Measurements from ENCODE around the gene COG5. TPM values are rescaled to one million over a fixed set of nuclear protein-coding genes. Genes with fewer than 3 reads are reported as not detected.

The COG5 gene
- total and polyA plus RNA-seq, 2 experiments from 2014 or later = 15.4 to 36.5 TPM

DNA sequence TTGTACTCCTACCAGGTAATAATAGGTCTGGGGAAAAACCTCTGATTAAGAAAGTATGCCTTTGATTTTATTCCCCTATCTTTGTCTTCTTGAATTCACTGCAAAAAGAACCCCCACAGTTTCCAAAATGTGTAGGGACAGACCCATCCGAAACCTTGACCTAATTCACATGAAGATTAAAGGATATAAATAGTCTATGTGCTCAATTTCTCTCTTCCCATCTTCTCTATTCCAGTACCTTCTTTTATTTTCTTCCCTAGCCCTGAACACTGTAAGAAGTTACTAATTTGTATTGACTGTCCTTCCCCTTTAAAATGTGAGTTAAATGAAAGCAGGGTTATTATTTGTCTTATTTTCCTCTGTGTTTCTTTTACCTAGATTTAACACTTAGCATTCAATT is 259.7 kb downstream of the COG5 start (continued):
- TF ChIP-seq JUNB (IDR thresholded peaks at IDR 0.05; ENCODE audit: unreplicated experiment) = no peak
- TF ChIP-seq NANOG (IDR thresholded peaks at IDR 0.05; ENCODE audit: borderline replicate concordance) = no peak
- no peak for TF ChIP-seq CREB1 (CRISPR knock-in tag; IDR thresholded peaks at IDR 0.05; ENCODE audit: low read depth)

DNA sequence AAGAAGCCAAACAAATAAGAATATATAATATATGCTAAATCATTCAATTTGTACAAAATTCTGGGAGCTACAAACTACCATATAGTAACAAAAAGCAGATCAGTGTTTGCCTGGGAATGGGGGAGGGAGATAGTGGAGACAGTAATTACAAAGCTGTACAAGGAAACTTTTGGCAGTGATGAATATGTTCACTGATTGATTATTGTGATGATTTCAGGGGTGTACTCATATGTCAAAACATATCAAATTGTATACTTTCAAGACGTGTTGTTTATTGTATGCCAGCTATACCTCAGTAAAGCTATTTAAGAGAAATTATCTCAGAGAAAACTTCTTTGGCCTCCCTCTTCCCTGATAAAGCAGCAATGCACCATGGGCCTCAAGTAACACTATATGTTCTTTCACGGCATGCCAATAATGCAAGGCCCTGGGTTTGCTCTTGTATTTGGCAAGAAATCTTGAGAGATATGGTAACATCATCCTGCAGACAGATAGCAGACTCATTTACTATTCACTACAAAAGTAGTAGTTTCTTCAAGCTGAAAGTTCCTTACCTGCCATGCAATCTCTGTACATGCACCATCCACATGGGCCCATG is 261.4 kb downstream of the COG5 start:
- H3K27me3 ChIP-seq (ENCODE audit: insufficient read depth) = no peaks in the 10 kb centered on the region
- no peak overlapping the region for H3K4me3 ChIP-seq
- no peaks in the 10 kb centered on the region for H3K9me2 ChIP-seq (ENCODE audit: insufficient read depth)
- Mint-ChIP-seq H3K27ac (no peak overlapping the region), H3K4me3 (no peak overlapping the region), H3K27me3 (ENCODE audit: insufficient read depth, low read depth, poor library complexity) (no peaks in the 10 kb centered on the region), H3K4me1 (peaks cover 9% of the 10 kb centered on the region; the same call in 2 of the 3 replicates), H3K36me3 (ENCODE audit: low read depth) (no peaks in the 10 kb centered on the region; the same call in 2 of the 3 replicates), H3K9me3 (no peaks in the 10 kb centered on the region)
- H3K4me2 ChIP-seq = no peak overlapping the region
- H3K79me2 ChIP-seq (replicated peaks; ENCODE audit: insufficient read depth) = no peaks in the 10 kb centered on the region
- H3K27ac ChIP-seq (ENCODE audit: low read depth) = no peak overlapping the region
- DNase-seq (ENCODE audit: low spot score) (no peak), ATAC-seq (no peak)
- H3F3A ChIP-seq (replicated peaks; ENCODE audit: low read depth) = no peaks in the 10 kb centered on the region
- no peaks in the 10 kb centered on the region for H3K4me1 ChIP-seq (ENCODE audit: insufficient read depth)
- TF ChIP-seq CREB1 (CRISPR knock-in tag; IDR thresholded peaks at IDR 0.05; ENCODE audit: low read depth) = no peak
- TF ChIP-seq STAT1 (IDR thresholded peaks at IDR 0.05; ENCODE audit: unreplicated experiment) = no peak
- no peak for TF ChIP-seq NANOG (IDR thresholded peaks at IDR 0.05; ENCODE audit: borderline replicate concordance)
- TF ChIP-seq REST (IDR thresholded peaks at IDR 0.05; ENCODE audit: unreplicated experiment) = no peak
- TF ChIP-seq CTCF (conservative IDR thresholded peaks at IDR 0.05; ENCODE audit: low read depth in 2 of 2) = no peak
- TF ChIP-seq ZNF331 (CRISPR knock-in tag; IDR thresholded peaks at IDR 0.05; ENCODE audit: low read depth) = no peak
- TF ChIP-seq JUNB (IDR thresholded peaks at IDR 0.05; ENCODE audit: unreplicated experiment) = no peak
- TF ChIP-seq ZNF114 (CRISPR knock-in tag; IDR thresholded peaks at IDR 0.05) = no peak
- TF ChIP-seq EZH2 (IDR thresholded peaks at IDR 0.05; ENCODE audit: low read depth, unreplicated experiment) = no peak
- no peaks in the 10 kb centered on the region for H4K20me1 ChIP-seq (replicated peaks; ENCODE audit: insufficient read depth)
- no peak overlapping the region for H2AFZ ChIP-seq
- no peaks in the 10 kb centered on the region for H3K36me3 ChIP-seq (ENCODE audit: insufficient read depth)
